Activated naive CD8-positive, alpha-beta T cell treated with anti-CD3 and anti-CD28 coated beads, Interleukin-2, amount 50 U/mL, for 24 hours (primary cell): Measurements from ENCODE around the gene MTIF2.
"Not testable (repeated sequence)": the region's sequence is repeated elsewhere in the genome, so short reads cannot be mapped to it uniquely, and the experiment has no call there.

Source experiments
- ATAC-seq: fragments of 150-1000 bp; cut with Tn5 transposase; one replicate; pipeline ENCODE4 v1.10.0; 2021
- DNase-seq: peaks from one replicate; pipeline ENCODE4 v3.0.0; 2021
- H3K27ac Mint-ChIP-seq: one replicate; pipeline ENCODE4 v1.8.0; 2021; ENCODE audit warnings: mild to moderate bottlenecking, mixed read lengths
- H3K27me3 Mint-ChIP-seq: one replicate; pipeline ENCODE4 v1.8.0; 2021; ENCODE audit warnings: mixed read lengths
- H3K36me3 Mint-ChIP-seq: one replicate; pipeline ENCODE4 v1.8.0; 2021; ENCODE audit warnings: low read depth, mixed read lengths
- H3K4me1 Mint-ChIP-seq: one replicate; pipeline ENCODE4 v1.8.0; 2021; ENCODE audit warnings: mixed read lengths
- H3K4me3 Mint-ChIP-seq: one replicate; pipeline ENCODE4 v1.8.0; 2021; ENCODE audit warnings: mild to moderate bottlenecking, moderate library complexity, mixed read lengths
- H3K9me3 Mint-ChIP-seq: one replicate; pipeline ENCODE4 v1.8.0; 2021; ENCODE audit warnings: mixed read lengths

Gene MTIF2

GRCh38 chr2:55232084-55232862 lies 36.8 kb downstream of the MTIF2 start, which contains the start of the genes CLHC1 and RPS27A:
Gene CLHC1 (minus strand): TSS chr2:55232293. CDS start chr2:55222411, 9,882 bp downstream.
Gene RPS27A (plus strand): TSS chr2:55232688. CDS start chr2:55232825, 137 bp downstream.
- Mint-ChIP-seq H3K36me3 (peaks cover 67% of the 10 kb centered on the region), H3K27ac (peak within 1 kb of the TSS; percentile 99), H3K9me3 (no peaks in the 10 kb centered on the region), H3K4me1 (peaks cover 61% of the 10 kb centered on the region), H3K27me3 (no peaks in the 10 kb centered on the region), H3K4me3 (peak within 1 kb of the TSS; percentile 98)
- ATAC-seq (peak; percentile 87), DNase-seq (peak; percentile 97)

- H3K4me3 Mint-ChIP-seq, result peak overlapping the region; percentile 98
- ATAC-seq (no peak), DNase-seq (no peak)
- peaks cover 61% of the 10 kb centered on the region for H3K36me3 Mint-ChIP-seq
- H3K4me1 Mint-ChIP-seq, result peaks cover 65% of the 10 kb centered on the region
- H3K27me3 Mint-ChIP-seq, result no peaks in the 10 kb centered on the region
- H3K27ac Mint-ChIP-seq, result peak overlapping the region; percentile 99
- H3K9me3 Mint-ChIP-seq, result no peaks in the 10 kb centered on the region
Measured at GRCh38 chr2:55231546-55232083, 37.4 kb downstream of the MTIF2 start.

GRCh38 chr2:55230551-55230950 lies 38.5 kb downstream of the MTIF2 start:
- H3K4me1 Mint-ChIP-seq, result peaks cover 58% of the 10 kb centered on the region
- no peak for ATAC-seq
- H3K4me3 Mint-ChIP-seq, result peak overlapping the region; percentile 98
- H3K9me3 Mint-ChIP-seq, result no peaks in the 10 kb centered on the region
- peaks cover 51% of the 10 kb centered on the region for H3K36me3 Mint-ChIP-seq
- no peak for DNase-seq
- H3K27me3 Mint-ChIP-seq, result no peaks in the 10 kb centered on the region
- peak overlapping the region; percentile 7 for H3K27ac Mint-ChIP-seq

DNA sequence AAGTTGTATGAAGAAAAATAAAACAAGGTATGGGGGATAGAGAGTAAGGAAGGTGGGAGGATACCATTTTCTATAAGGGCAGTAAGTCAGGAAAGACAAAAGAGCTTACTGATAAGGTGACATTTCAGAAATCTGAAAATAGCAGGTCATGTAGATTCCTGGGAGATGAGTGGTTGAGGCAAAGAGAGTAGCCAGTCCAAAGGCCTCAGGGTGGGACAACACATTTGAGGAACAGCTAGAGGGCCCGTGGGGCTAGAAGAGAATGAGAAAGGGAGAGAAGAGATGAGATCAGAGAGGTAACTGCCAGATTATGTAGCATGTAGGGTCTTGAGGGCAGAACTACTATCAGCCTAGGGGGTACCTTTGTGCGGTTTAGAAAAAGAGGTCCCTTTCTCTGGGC lies 39.8 kb downstream of the MTIF2 start:
- H3K27ac Mint-ChIP-seq, result peak overlapping the region; percentile 8
- no peak overlapping the region for H3K4me3 Mint-ChIP-seq
- no peaks in the 10 kb centered on the region for H3K27me3 Mint-ChIP-seq
- H3K36me3 Mint-ChIP-seq, result peaks cover 38% of the 10 kb centered on the region
- no peak for DNase-seq
- peaks cover 46% of the 10 kb centered on the region for H3K4me1 Mint-ChIP-seq
- ATAC-seq, result no peak
- H3K9me3 Mint-ChIP-seq, result no peaks in the 10 kb centered on the region

- no peaks in the 10 kb centered on the region for H3K27me3 Mint-ChIP-seq
- DNase-seq, result no peak
- H3K9me3 Mint-ChIP-seq, result no peaks in the 10 kb centered on the region
- no peak for ATAC-seq
- H3K4me3 Mint-ChIP-seq, result no peak overlapping the region
- H3K27ac Mint-ChIP-seq, result peak overlapping the region; percentile 36
- peaks cover 40% of the 10 kb centered on the region for H3K4me1 Mint-ChIP-seq
- H3K36me3 Mint-ChIP-seq, result peaks cover 27% of the 10 kb centered on the region
Measured at GRCh38 chr2:55228226-55228563, 40.8 kb downstream of the MTIF2 start.

- Mint-ChIP-seq H3K36me3 (peaks cover 22% of the 10 kb centered on the region), H3K27ac (peak overlapping the region; percentile 36), H3K4me3 (peak overlapping the region; percentile 1), H3K4me1 (peaks cover 42% of the 10 kb centered on the region)
- H3K9me3 Mint-ChIP-seq, H3K27me3 Mint-ChIP-seq, ATAC-seq, DNase-seq: not testable (repeated sequence)
Measured at GRCh38 chr2:55227437-55228225, 41.4 kb downstream of the MTIF2 start.

- Mint-ChIP-seq H3K4me1 (peaks cover 51% of the 10 kb centered on the region), H3K9me3 (no peaks in the 10 kb centered on the region)
Measured at GRCh38 chr2:55225481-55226020, 43.5 kb downstream of the MTIF2 start.

GRCh38 chr2:55224761-55225261 lies 44.2 kb downstream of the MTIF2 start:
- no peak overlapping the region for H3K27ac Mint-ChIP-seq
- peaks cover 44% of the 10 kb centered on the region for H3K4me1 Mint-ChIP-seq
- no peak for DNase-seq
- no peak for ATAC-seq
- H3K27me3 Mint-ChIP-seq, result no peaks in the 10 kb centered on the region
- H3K4me3 Mint-ChIP-seq, result no peak overlapping the region
- peaks cover 17% of the 10 kb centered on the region for H3K36me3 Mint-ChIP-seq
- H3K9me3 Mint-ChIP-seq, result no peaks in the 10 kb centered on the region

More at GRCh38 chr2:55225481-55226020, 43.5 kb downstream of the MTIF2 start:
- no peak overlapping the region for H3K27ac Mint-ChIP-seq
- H3K27me3 Mint-ChIP-seq, result no peaks in the 10 kb centered on the region
- no peak overlapping the region for H3K4me3 Mint-ChIP-seq
- DNase-seq (no peak), ATAC-seq (no peak)
- peaks cover 18% of the 10 kb centered on the region for H3K36me3 Mint-ChIP-seq

GRCh38 chr2:55223958-55224760 lies 44.9 kb downstream of the MTIF2 start:
- peak overlapping the region; percentile 76 for H3K4me3 Mint-ChIP-seq
- no peaks in the 10 kb centered on the region for H3K9me3 Mint-ChIP-seq
- ATAC-seq, result no peak
- peak overlapping the region; percentile 69 for H3K27ac Mint-ChIP-seq
- no peaks in the 10 kb centered on the region for H3K27me3 Mint-ChIP-seq
- H3K36me3 Mint-ChIP-seq, result peaks cover 12% of the 10 kb centered on the region
- peaks cover 39% of the 10 kb centered on the region for H3K4me1 Mint-ChIP-seq
- no peak for DNase-seq

DNA sequence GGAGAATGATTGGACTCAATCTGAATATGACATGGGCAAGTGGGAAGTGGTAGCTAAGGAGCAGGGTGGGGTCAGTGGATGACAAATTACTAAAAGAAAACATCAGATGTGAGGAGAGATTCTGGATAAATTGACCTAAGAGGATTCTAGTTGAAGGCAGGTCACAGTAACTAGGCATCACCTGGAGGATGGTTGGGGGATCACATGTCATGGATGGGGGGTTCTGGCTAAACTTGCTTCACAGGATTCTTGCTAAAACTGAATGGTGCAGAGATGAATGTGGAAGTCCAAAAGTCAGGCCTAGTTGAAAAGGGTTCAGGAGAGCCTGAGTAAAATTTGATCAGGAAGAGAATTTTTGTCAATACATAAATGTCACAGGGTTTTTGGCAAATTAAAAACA lies 55.2 kb downstream of the MTIF2 start:
- Mint-ChIP-seq H3K36me3 (no peaks in the 10 kb centered on the region), H3K27ac (no peak overlapping the region), H3K27me3 (no peaks in the 10 kb centered on the region), H3K4me1 (no peaks in the 10 kb centered on the region), H3K4me3 (no peak overlapping the region), H3K9me3 (no peaks in the 10 kb centered on the region)
- DNase-seq, result no peak
- ATAC-seq, result no peak

- Mint-ChIP-seq H3K36me3 (peaks cover 40% of the 10 kb centered on the region), H3K4me3 (no peak overlapping the region)
Measured at GRCh38 chr2:55204950-55205349, 64.1 kb downstream of the MTIF2 start.

GRCh38 chr2:55204536-55204935 lies 64.5 kb downstream of the MTIF2 start:
- Mint-ChIP-seq H3K36me3 (peaks cover 43% of the 10 kb centered on the region), H3K27ac (no peak overlapping the region), H3K9me3 (peaks cover 29% of the 10 kb centered on the region), H3K27me3 (no peaks in the 10 kb centered on the region), H3K4me3 (no peak overlapping the region), H3K4me1 (no peaks in the 10 kb centered on the region)
- DNase-seq (no peak), ATAC-seq (no peak)

More at GRCh38 chr2:55204950-55205349, 64.1 kb downstream of the MTIF2 start:
- Mint-ChIP-seq H3K4me1 (no peaks in the 10 kb centered on the region), H3K9me3 (peaks cover 27% of the 10 kb centered on the region), H3K27ac (no peak overlapping the region), H3K27me3 (no peaks in the 10 kb centered on the region)
- no peak for DNase-seq
- ATAC-seq, result no peak

DNA sequence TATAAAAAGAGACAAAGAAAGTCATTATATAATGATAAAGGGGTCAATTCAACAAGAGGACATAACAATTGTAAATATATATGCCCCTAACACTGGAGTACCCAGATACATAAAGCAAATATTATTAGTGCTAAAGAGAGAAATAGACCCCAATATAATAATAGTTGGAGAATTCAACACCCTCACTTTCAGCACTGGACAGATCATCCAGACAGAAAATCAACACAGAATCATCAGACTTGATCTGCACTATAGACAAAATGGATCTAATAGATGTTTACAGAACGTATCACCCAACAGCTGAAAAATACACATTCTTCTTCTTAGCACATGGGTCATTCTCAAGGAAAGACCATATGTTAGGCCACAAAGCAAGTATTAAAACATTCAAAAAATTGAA lies 68.6 kb downstream of the MTIF2 start:
- Mint-ChIP-seq H3K9me3 (peaks cover 31% of the 10 kb centered on the region), H3K4me3 (no peak overlapping the region), H3K27me3 (no peaks in the 10 kb centered on the region), H3K27ac (no peak overlapping the region), H3K4me1 (no peaks in the 10 kb centered on the region), H3K36me3 (peaks cover 61% of the 10 kb centered on the region)
- ATAC-seq, result no peak
- no peak for DNase-seq

DNA sequence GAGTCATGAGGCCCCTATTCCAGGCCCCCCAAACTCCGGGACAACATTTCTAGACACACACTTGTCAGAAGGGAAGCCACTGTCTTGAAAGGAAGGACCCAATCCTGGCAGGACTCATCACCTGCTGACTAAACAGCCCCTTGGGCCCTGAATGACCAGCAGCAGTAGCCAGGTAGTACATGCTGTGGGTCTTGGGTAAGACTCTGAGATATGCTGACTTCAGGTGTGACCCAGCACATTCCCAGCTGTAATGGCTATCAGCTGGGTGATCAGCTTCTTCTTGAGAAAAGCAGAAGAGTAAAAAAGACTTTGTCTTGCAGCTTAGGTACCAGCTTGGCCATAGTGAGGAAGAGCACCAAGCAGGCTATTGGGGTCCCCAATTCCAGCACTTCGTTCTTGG lies 72.5 kb downstream of the MTIF2 start:
- DNase-seq (no peak), ATAC-seq (no peak)
- Mint-ChIP-seq H3K27me3 (no peaks in the 10 kb centered on the region), H3K4me1 (no peaks in the 10 kb centered on the region), H3K27ac (no peak overlapping the region), H3K36me3 (peaks cover 43% of the 10 kb centered on the region), H3K4me3 (no peak overlapping the region), H3K9me3 (peaks cover 19% of the 10 kb centered on the region)
